Endothelial cell of umbilical vein (primary cell): Measurements from ENCODE around the gene ADGRB2. TPM values are rescaled to one million over a fixed set of nuclear protein-coding genes. Genes with fewer than 3 reads are reported as not detected.

ENCODE experiments used
- BruUV-seq: library from RNA; stranded (reverse); fragments of 400-500 nt; replicated peaks from 2 replicates; lab custom pipeline; 2021; lab: Mats Ljungman, UMichigan
- CTCF ChIA-PET: fragments of 300-600, 350-600 bp; sonication (Branson Sonifier 250); formaldehyde crosslinking; loops from one replicate; lab custom pipeline; 2021; ENCODE audit warnings: antibody characterized with exemption, inconsistent platforms; lab: Charles Lee
- POLR2A ChIA-PET: fragments of 300-600, 350-600 bp; sonication (Branson Sonifier 250); formaldehyde crosslinking; loops from one replicate; lab custom pipeline; 2021; ENCODE audit warnings: antibody characterized with exemption, inconsistent platforms; lab: Charles Lee
- DNase-seq: peaks from one replicate; pipeline ENCODE4 v3.0.0-alpha.2; 2011; ENCODE audit warnings: low read depth, low spot score
- FAIRE-seq: peaks from 2 replicates; lab custom pipeline; 2011; peaks lifted over from hg19 to GRCh38; lab: Jason Lieb, UNC
- H2AFZ ChIP-seq: 2 replicates; pipeline ENCODE4 v1.6.0; 2012; ENCODE audit warnings: low read depth, low read length, control low read depth, inconsistent platforms
- H3K27ac ChIP-seq: 2 replicates; pipeline ENCODE4 v1.5.1; 2011; ENCODE audit warnings: low read depth, mild to moderate bottlenecking, control low read depth, low read length, moderate library complexity; ENCODE audit not compliant: insufficient read depth
- H3K27me3 ChIP-seq, 2 experiments: 2 replicates each; pipeline versions ENCODE4 v1.6.0 to v1.6.1; 2011; ENCODE audit warnings: low read length in 2 of 2, mixed read lengths in 1 of 2; ENCODE audit not compliant: control insufficient read depth in 2 of 2, insufficient read depth in 2 of 2
- H3K36me3 ChIP-seq, 2 experiments: 2 replicates in 1 of 2; 3 replicates in 1 of 2; pipeline ENCODE4 v1.5.1; 2011; ENCODE audit warnings: low read length in 2 of 2, mild to moderate bottlenecking in 1 of 2, moderate library complexity in 1 of 2; ENCODE audit not compliant: control insufficient read depth in 2 of 2, insufficient read depth in 2 of 2; ENCODE audit errors: extremely low read depth in 1 of 2
- H3K4me1 ChIP-seq: 3 replicates; pipeline ENCODE4 v1.5.1; 2011; ENCODE audit warnings: mild to moderate bottlenecking, low read length; ENCODE audit not compliant: control insufficient read depth, insufficient read depth; ENCODE audit errors: extremely low read depth
- H3K4me2 ChIP-seq: 2 replicates; pipeline ENCODE4 v1.6.1; 2011; ENCODE audit warnings: low read length, control low read depth, mixed read lengths; ENCODE audit not compliant: insufficient read depth
- H3K4me3 ChIP-seq, 3 experiments: fragments of 200-600 bp in 1 of 3; sonication (generic), shearing (Covaris generic) in 1 of 3; replicated peaks in 1 of 3; 2 replicates each; pipeline ENCODE4 v1.5.1; 2011 to 2016; ENCODE audit warnings: control low read depth in 3 of 3, low read length in 3 of 3, mild to moderate bottlenecking in 2 of 3, inconsistent platforms in 1 of 3, low read depth in 1 of 3, moderate library complexity in 1 of 3; ENCODE audit not compliant: insufficient read depth in 1 of 3
- H3K79me2 ChIP-seq: 2 replicates; pipeline ENCODE4 v1.6.0; 2012; ENCODE audit warnings: low read length, inconsistent platforms; ENCODE audit not compliant: control insufficient read depth, insufficient read depth
- H3K9ac ChIP-seq: replicated peaks from 2 replicates; pipeline ENCODE3; 2011; ENCODE audit warnings: low read length, control low read depth; ENCODE audit not compliant: insufficient read depth; ENCODE audit errors: extremely low read depth
- H3K9me1 ChIP-seq: replicated peaks from 3 replicates; pipeline ENCODE4 v1.6.0; 2011; ENCODE audit warnings: mild to moderate bottlenecking, low read length; ENCODE audit not compliant: control insufficient read depth, insufficient read depth; ENCODE audit errors: extremely low read depth
- H3K9me3 ChIP-seq: replicated peaks from 2 replicates; pipeline ENCODE4 v1.5.1; 2012; ENCODE audit warnings: low read length, inconsistent platforms; ENCODE audit not compliant: control insufficient read depth, insufficient read depth
- H4K20me1 ChIP-seq: replicated peaks from 2 replicates; pipeline ENCODE3; 2011; ENCODE audit warnings: mild to moderate bottlenecking, low read length; ENCODE audit not compliant: control insufficient read depth, insufficient read depth; ENCODE audit errors: extremely low read depth
- POLR2A ChIP-seq: IDR thresholded peaks from 2 replicates; pipeline ENCODE4 v1.6.1; 2012; ENCODE audit warnings: low read depth, mild to moderate bottlenecking, control low read depth, low read length
- dilution Hi-C: fragments of 300-500 bp; cut with MboI; formaldehyde crosslinking; loops from one replicate; pipeline ENCODE4 v1.15.0; 2019; ENCODE audit warnings: low sequenced_read_pairs; ENCODE audit not compliant: extremely low pct_ligation_motif_present
- intact Hi-C: fragments of 100-400 bp; cut with micrococcal nuclease; formaldehyde crosslinking; loops from one replicate; pipeline ENCODE4 v1.10.0; 2022
- polyA plus RNA-seq, 4 experiments: library from polyadenylated mRNA; depleted of rRNA in 3 of 4; stranded (reverse) in 3 of 4; unstranded in 1 of 4; fragments of >200 nt; gene quantifications; 2 replicates each; pipeline versions ENCODE4 v1.2.1 to v1.2.3, GENCODE V29; 2011 to 2012; ENCODE audit warnings: missing spikeins in 1 of 4
- total RNA-seq: library from RNA; stranded (reverse); gene quantifications from 2 replicates; pipeline ENCODE4 v1.2.3, GENCODE V29; 2021
- TF ChIP-seq, protein P1 (sequence below), 2 donors: IDR thresholded peaks; 1 replicate in 1 of 2; 2 replicates in 1 of 2; pipeline ENCODE4 v1.5.1; 2011; ENCODE audit warnings: low read length in 2 of 2, mild to moderate bottlenecking in 2 of 2, moderate library complexity in 2 of 2, control low read depth in 1 of 2, inconsistent platforms in 1 of 2, low read depth in 1 of 2; ENCODE audit not compliant: insufficient read depth in 1 of 2; ENCODE audit errors: extremely low read depth in 1 of 2

The ADGRB2 gene
- total and polyA plus RNA-seq, 2 donors (not counting 3 experiments of a cell fraction or from before 2014, with no cell fraction given): 1.3 to 1.5 TPM

DNA sequence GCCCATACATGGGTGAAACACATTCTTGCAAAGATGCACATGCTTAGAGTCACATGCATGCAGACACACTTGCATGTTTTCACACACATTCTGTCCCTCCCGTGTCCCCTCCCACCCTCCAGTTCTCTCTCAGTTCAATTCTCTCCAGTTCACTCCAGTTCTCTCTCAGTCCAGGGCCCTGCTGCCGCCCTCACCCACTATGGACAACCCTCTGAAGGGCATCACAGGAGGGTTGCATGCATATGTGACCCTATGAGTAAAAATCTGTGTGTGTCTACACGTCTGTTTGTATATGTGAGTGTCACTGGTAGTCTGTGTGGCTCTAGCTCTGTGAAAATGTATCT lies 21.8 kb upstream of the ADGRB2 start:
- Histone ChIP-seq H3K4me1 (peaks cover 4% of the 10 kb centered on the region), H3K4me2 (no peak overlapping the region), H3K9me3 (no peaks in the 10 kb centered on the region), H3K4me3 (no peak overlapping the region), H3K27me3 (no peaks in the 10 kb centered on the region), H3K36me3 (no peaks in the 10 kb centered on the region), H3K9ac (no peak overlapping the region), H3K9me1 (no peaks in the 10 kb centered on the region), H3K79me2 (no peaks in the 10 kb centered on the region), H4K20me1 (no peaks in the 10 kb centered on the region), H3K27ac (no peak overlapping the region), H2AFZ (no peak overlapping the region)
- ChIA-PET CTCF (interaction anchor here (1.5 kb wide), 1 partner anchor 20 kb away, joined by 3 read pairs; no protein-coding TSS in a partner anchor), POLR2A (no interaction called here)
- DNase-seq (no peak), FAIRE-seq (no peak)
- intact Hi-C loops (loop anchor here (10.0 kb wide), 1 partner anchor 391 kb away; no protein-coding TSS in a partner anchor), dilution Hi-C loops (no loop called here)
- TF ChIP-seq, protein P1, sequence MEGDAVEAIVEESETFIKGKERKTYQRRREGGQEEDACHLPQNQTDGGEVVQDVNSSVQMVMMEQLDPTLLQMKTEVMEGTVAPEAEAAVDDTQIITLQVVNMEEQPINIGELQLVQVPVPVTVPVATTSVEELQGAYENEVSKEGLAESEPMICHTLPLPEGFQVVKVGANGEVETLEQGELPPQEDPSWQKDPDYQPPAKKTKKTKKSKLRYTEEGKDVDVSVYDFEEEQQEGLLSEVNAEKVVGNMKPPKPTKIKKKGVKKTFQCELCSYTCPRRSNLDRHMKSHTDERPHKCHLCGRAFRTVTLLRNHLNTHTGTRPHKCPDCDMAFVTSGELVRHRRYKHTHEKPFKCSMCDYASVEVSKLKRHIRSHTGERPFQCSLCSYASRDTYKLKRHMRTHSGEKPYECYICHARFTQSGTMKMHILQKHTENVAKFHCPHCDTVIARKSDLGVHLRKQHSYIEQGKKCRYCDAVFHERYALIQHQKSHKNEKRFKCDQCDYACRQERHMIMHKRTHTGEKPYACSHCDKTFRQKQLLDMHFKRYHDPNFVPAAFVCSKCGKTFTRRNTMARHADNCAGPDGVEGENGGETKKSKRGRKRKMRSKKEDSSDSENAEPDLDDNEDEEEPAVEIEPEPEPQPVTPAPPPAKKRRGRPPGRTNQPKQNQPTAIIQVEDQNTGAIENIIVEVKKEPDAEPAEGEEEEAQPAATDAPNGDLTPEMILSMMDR (IDR thresholded peaks at IDR 0.05; ENCODE audit: extremely low read depth in 1 of 2, insufficient read depth in 1 of 2, low read depth in 1 of 2, low read length in 2 of 2): no peak
- no TSS peak for BruUV-seq

DNA sequence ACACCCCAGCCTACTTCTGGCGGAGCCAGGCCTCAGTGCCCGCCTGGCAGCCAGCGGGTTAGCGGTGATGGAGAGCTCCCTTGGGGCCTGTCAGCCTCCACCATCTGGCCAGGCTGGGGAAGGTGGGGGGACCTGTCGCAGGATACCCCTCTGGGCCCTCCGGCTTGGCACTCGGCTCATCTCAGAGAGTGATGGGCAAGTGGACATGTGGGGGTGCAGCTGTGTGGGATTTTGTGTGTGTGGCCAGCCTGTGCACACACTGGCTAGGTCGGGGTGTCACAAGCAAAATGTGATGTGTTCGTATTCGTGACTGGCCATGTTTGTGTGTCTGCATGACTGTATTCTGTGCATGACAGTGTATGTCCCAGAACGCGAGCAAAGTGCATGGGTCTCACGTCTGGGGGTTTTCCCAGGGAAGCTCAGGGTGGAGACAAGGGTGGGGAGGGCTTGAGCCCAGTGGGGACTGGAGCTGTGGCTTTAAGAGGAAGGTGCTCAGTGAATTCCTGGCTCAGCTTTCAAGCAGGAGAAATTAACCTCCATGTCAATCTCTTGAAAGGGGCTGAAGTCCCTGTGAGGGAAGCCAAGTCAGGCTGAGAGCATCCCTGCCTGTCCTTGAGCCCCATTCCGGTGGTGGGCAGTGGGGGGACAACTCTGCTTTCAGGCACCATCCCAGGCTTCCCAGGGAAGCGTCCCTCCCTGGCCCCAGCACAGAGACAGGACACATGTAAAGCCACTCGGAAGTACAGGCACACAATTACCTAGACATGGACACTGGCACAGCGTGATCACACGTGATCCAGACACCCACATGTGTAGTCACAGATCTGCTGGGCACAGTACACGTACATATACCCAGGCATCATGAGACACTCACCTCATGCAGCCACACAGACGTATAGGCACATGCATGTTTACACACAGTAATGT lies 21.1 kb upstream of the ADGRB2 start:
- no TSS peak for BruUV-seq
- Histone ChIP-seq H3K4me2 (no peak overlapping the region), H3K79me2 (no peaks in the 10 kb centered on the region), H3K27ac (no peak overlapping the region), H3K9me3 (no peaks in the 10 kb centered on the region), H3K36me3 (no peaks in the 10 kb centered on the region), H4K20me1 (no peaks in the 10 kb centered on the region), H3K27me3 (no peaks in the 10 kb centered on the region), H3K9ac (no peak overlapping the region), H2AFZ (no peak overlapping the region), H3K9me1 (no peaks in the 10 kb centered on the region), H3K4me1 (peaks cover 4% of the 10 kb centered on the region), H3K4me3 (no peak overlapping the region)
- no peak for DNase-seq
- dilution Hi-C loops: no loop called here
- ChIA-PET CTCF (interaction anchor here (1.3 to 1.9 kb wide), 5 partner anchors 20 to 179 kb away, joined by 3 to 5 read pairs (median 4); partner anchors contain the start of gene SPOCD1), POLR2A (no interaction called here)
- TF ChIP-seq, protein P1 (IDR thresholded peaks at IDR 0.05; ENCODE audit: extremely low read depth in 1 of 2, insufficient read depth in 1 of 2, low read depth in 1 of 2, low read length in 2 of 2): no peak
- no peak for TF ChIP-seq POLR2A
- FAIRE-seq: no peak
- intact Hi-C loops: loop anchor here (10.0 kb wide), 1 partner anchor 390 kb away; no protein-coding TSS in a partner anchor
